Measurements from ENCODE around the gene USP21. TPM values are rescaled to one million over a fixed set of nuclear protein-coding genes. Genes with fewer than 3 reads are reported as not detected.
A peak's percentile ranks its signal among the peaks of the same experiment; 100 is the strongest.

Gene USP21
- total and polyA plus RNA-seq, 12 donors = 12.0 to 44.9 (median 28.2) TPM

DNA sequence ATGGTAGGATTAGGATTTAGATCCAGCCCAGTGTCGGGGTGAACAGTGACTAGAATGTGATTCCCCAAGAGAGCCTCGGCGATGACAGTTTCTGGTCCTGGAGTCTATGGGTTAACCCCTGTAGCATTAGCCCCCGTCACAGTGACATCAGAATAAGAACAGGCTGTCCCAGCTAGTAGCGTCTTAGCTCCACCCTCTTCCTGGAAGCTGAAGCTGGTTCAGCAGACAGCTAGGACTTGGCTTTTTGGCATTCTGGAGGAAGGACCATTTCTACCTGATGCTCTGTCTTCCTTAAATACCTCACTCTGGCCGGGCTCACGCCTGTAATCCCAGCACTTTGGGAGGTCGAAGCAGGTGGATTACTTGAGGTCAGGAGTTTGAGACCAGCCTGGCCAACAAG lies 47.9 kb downstream of the USP21 start:
- Histone ChIP-seq H3K4me3 (peak overlapping the region in 1 of 4 donors; percentile 35), H3K36me3 (replicated peaks in 1 of 2) (peaks cover 0 to 74% of the 10 kb centered on the region in 2 donors), H3K4me1 (replicated peaks in 1 of 2) (peaks cover 33 to 65% of the 10 kb centered on the region in 2 donors), H3K9me3 (replicated peaks in 1 of 3) (no peaks in the 10 kb centered on the region), H3K27me3 (no peaks in the 10 kb centered on the region), H3K27ac (peak overlapping the region; percentile 59 to 95 (median 77))
- WGBS, 4 donors = 33 to 45% (median 39%) methylated on average over 8 of the region's 8 CpGs
- TF ChIP-seq POLR2A (IDR thresholded peaks at IDR 0.05) = peak; percentile 6 to 36
- TF ChIP-seq, protein P1, sequence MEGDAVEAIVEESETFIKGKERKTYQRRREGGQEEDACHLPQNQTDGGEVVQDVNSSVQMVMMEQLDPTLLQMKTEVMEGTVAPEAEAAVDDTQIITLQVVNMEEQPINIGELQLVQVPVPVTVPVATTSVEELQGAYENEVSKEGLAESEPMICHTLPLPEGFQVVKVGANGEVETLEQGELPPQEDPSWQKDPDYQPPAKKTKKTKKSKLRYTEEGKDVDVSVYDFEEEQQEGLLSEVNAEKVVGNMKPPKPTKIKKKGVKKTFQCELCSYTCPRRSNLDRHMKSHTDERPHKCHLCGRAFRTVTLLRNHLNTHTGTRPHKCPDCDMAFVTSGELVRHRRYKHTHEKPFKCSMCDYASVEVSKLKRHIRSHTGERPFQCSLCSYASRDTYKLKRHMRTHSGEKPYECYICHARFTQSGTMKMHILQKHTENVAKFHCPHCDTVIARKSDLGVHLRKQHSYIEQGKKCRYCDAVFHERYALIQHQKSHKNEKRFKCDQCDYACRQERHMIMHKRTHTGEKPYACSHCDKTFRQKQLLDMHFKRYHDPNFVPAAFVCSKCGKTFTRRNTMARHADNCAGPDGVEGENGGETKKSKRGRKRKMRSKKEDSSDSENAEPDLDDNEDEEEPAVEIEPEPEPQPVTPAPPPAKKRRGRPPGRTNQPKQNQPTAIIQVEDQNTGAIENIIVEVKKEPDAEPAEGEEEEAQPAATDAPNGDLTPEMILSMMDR (IDR thresholded peaks at IDR 0.05) = no peak
- DNase-seq = peak; percentile 71 to 91 (median 86)
- intact Hi-C loops (cut with DNase I) = no loop called here

DNA sequence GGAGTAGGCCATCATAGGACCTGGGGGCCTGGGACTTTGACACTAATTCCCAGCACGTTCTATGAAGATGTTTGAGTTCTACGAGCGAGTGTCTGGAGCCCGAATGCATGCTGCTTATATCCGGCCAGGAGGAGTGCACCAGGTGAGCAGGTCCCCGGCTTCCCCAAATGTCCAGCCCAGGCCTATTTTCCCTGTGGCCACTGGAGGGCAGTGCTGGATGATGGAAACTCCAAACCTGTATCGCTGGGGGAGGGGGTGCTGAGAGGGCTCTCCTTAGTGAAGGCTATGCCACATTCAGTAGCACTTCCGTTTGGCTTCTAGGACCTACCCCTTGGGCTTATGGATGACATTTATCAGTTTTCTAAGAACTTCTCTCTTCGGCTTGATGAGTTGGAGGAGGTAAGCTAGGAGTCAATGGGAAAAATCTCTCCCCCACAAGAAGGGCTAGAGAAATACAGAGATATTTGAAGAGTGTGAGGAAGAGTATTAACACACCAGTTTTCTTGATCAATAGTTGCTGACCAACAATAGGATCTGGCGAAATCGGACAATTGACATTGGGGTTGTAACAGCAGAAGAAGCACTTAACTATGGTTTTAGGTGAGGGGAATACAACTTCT lies 50.6 kb downstream of the USP21 start:
- peak; percentile 78 to 90 (median 88) for DNase-seq
- intact Hi-C loops (cut with DNase I) = no loop called here
- peak overlapping the region in 3 of 5 donors; percentile 11 to 95 (median 54) for H3K27ac ChIP-seq
- TF ChIP-seq POLR2A (IDR thresholded peaks at IDR 0.05) = no peak
- TF ChIP-seq, protein P1 (IDR thresholded peaks at IDR 0.05) = peak; percentile 86 to 93 (median 92)
- H3K9me3 ChIP-seq (replicated peaks in 1 of 3) = no peaks in the 10 kb centered on the region
- no peaks in the 10 kb centered on the region for H3K27me3 ChIP-seq
- H3K4me3 ChIP-seq = no peak overlapping the region
- peaks cover 22 to 43% of the 10 kb centered on the region in 2 donors for H3K4me1 ChIP-seq (replicated peaks in 1 of 2)
- H3K36me3 ChIP-seq (replicated peaks in 1 of 2) = peaks cover 0 to 86% of the 10 kb centered on the region in 2 donors
- 28 to 34% (median 33%) methylated on average over 11 of the region's 11 CpGs for WGBS, 4 donors

DNA sequence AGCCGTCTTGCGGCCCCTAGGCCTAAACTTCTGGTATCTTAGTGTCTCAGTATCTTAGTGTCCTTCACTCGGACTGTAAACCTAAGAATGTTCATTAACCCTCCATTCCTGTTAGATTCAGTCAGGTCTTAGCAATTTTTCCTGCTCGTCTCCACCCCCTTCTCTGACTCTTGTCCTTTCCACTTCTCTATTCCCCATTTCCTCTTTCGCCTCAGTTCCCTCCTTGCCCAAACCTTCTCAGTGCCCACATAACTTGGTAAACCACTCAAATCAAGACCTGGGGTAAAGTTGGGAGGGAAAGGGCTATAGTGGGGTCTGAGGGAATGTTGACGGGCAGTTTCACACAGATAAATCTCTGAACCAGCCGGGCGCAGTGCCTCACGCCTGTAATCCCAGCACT lies 55.1 kb downstream of the USP21 start:
- H3K36me3 ChIP-seq (replicated peaks in 1 of 2) = peaks cover 0 to 57% of the 10 kb centered on the region in 2 donors
- H3K27ac ChIP-seq = peak overlapping the region in 3 of 5 donors; percentile 28 to 84 (median 62)
- no peak overlapping the region for H3K4me3 ChIP-seq
- WGBS, 4 donors = 76 to 84% (median 82%) methylated on average over 9 of the region's 9 CpGs
- intact Hi-C loops (cut with DNase I) = no loop called here
- no peaks in the 10 kb centered on the region for H3K27me3 ChIP-seq
- H3K9me3 ChIP-seq (replicated peaks in 1 of 3) = no peaks in the 10 kb centered on the region
- no peak for DNase-seq
- TF ChIP-seq, protein P1 (IDR thresholded peaks at IDR 0.05) = no peak
- TF ChIP-seq POLR2A (IDR thresholded peaks at IDR 0.05) = no peak
- H3K4me1 ChIP-seq (replicated peaks in 1 of 2) = peaks cover 0 to 14% of the 10 kb centered on the region in 2 donors

DNA sequence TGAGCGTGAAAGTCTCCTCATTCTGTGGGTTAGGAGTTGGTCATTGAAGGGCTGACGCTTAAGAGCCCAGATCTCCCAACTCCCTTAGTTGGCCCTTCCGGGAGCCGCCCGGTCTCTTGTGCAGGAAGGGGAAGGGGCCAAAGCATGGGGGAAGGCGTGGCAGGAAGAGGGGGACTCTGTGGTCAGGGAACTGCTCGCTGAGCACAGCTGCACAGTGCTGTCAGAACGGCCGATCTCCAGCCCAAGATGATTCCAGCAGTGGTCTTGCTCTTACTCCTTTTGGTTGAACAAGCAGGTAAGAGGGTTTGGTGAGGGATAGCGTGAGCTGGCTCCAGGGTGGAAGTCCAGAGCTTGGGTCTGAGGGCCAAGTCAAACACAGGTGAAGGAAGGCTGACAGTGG lies 55.8 kb downstream of the USP21 start, which contains the start of gene FCER1G:
TSS of gene FCER1G (plus strand) at position 220 of the 400 bp plus-strand sequence. CDS start at position 247, 27 bp downstream.
- Histone ChIP-seq H3K4me1 (replicated peaks in 1 of 2) (peaks cover 0 to 10% of the 10 kb centered on the region in 2 donors), H3K4me3 (peak within 1 kb of the TSS in 1 of 4 donors; percentile 29), H3K27ac (peak within 1 kb of the TSS in 4 of 5 donors; percentile 28 to 85 (median 58)), H3K9me3 (replicated peaks in 1 of 3) (no peaks in the 10 kb centered on the region), H3K27me3 (no peaks in the 10 kb centered on the region), H3K36me3 (replicated peaks in 1 of 2) (peaks cover 0 to 50% of the 10 kb centered on the region in 2 donors)
- WGBS, 4 donors = 72 to 84% (median 81%) methylated on average over 9 to 10 of the region's 10 CpGs
- TF ChIP-seq, protein P1 (IDR thresholded peaks at IDR 0.05) = no peak
- peak; percentile 30 to 49 for TF ChIP-seq POLR2A (IDR thresholded peaks at IDR 0.05)
- intact Hi-C loops (cut with DNase I) = no loop called here
- peak in 4 of 7 donors; percentile 47 to 74 (median 55) for DNase-seq

Small RNA genes within 50 kb of the gene (small RNA-seq; reads per million reads assigned to genes)
- gene RF01225 = 0 reads per million in 2 donors

Other genes starting within 250 kb of the USP21 start
- gene ITLN2, start 204.7 kb upstream of the USP21 start, total RNA-seq = 1 to 10 TPM in 2 of 9 donors, not detected in 7; 1.1 to 3.1 TPM
- gene ITLN2, start 204.7 kb upstream of the USP21 start, polyA plus RNA-seq = under 1 TPM in 1 of 3 donors, not detected in 2; 0.32 TPM
- gene F11R, start 138.3 kb upstream of the USP21 start, total RNA-seq = 10 to 100 TPM; 32.1 to 99.1 (median 60.6) TPM
- 10 to 100 TPM; 19.3 to 83.0 (median 22.9) TPM for gene F11R, start 138.3 kb upstream of the USP21 start, polyA plus RNA-seq
- 100 to 1,000 TPM in 3 of 9 donors, 10 to 100 TPM in 6; 46.3 to 280 (median 86.7) TPM for gene TSTD1, start 120.5 kb upstream of the USP21 start, total RNA-seq
- gene TSTD1, start 120.5 kb upstream of the USP21 start, polyA plus RNA-seq = 100 to 1,000 TPM in 2 of 3 donors, 10 to 100 TPM in 1; 57.8 to 153 (median 109) TPM
- gene USF1, start 113.5 kb upstream of the USP21 start, total RNA-seq = 10 to 100 TPM; 41.3 to 82.9 (median 63.7) TPM
- 100 to 1,000 TPM in 2 of 3 donors, 10 to 100 TPM in 1; 48.0 to 153 (median 144) TPM for gene USF1, start 113.5 kb upstream of the USP21 start, polyA plus RNA-seq
- 10 to 100 TPM in 5 of 9 donors, 1 to 10 TPM in 3, under 1 TPM in 1; 0.89 to 15.7 (median 10.1) TPM for gene ARHGAP30, start 89.6 kb upstream of the USP21 start, total RNA-seq
- gene ARHGAP30, start 89.6 kb upstream of the USP21 start, polyA plus RNA-seq = 10 to 100 TPM in 1 of 3 donors, 1 to 10 TPM in 2; 3.7 to 17.5 (median 4.5) TPM
- gene NECTIN4, start 69.9 kb upstream of the USP21 start, total RNA-seq = under 1 TPM in 1 of 9 donors, not detected in 8; 0.06 TPM
- under 1 TPM in 1 of 3 donors, not detected in 2; 0.10 TPM for gene NECTIN4, start 69.9 kb upstream of the USP21 start, polyA plus RNA-seq
- gene KLHDC9, start 61.1 kb upstream of the USP21 start, total RNA-seq = 10 to 100 TPM in 7 of 9 donors, 1 to 10 TPM in 2; 5.2 to 28.1 (median 19.4) TPM
- 10 to 100 TPM in 2 of 3 donors, 1 to 10 TPM in 1; 5.5 to 25.4 (median 24.4) TPM for gene KLHDC9, start 61.1 kb upstream of the USP21 start, polyA plus RNA-seq
- 100 to 1,000 TPM in 1 of 9 donors, 10 to 100 TPM in 8; 33.6 to 103 (median 52.4) TPM for gene PFDN2, start 41.5 kb upstream of the USP21 start, total RNA-seq
- gene PFDN2, start 41.5 kb upstream of the USP21 start, polyA plus RNA-seq = 100 to 1,000 TPM in 2 of 3 donors, 10 to 100 TPM in 1; 85.9 to 452 (median 363) TPM
- gene NIT1, start 41.4 kb upstream of the USP21 start, total RNA-seq = 100 to 1,000 TPM in 6 of 9 donors, 10 to 100 TPM in 3; 77.1 to 122 (median 106) TPM
- gene NIT1, start 41.4 kb upstream of the USP21 start, polyA plus RNA-seq = 100 to 1,000 TPM in 1 of 3 donors, 10 to 100 TPM in 2; 72.2 to 147 (median 88.6) TPM
- 10 to 100 TPM; 22.0 to 38.2 (median 31.5) TPM for gene DEDD, start 26.8 kb upstream of the USP21 start, total RNA-seq
- gene DEDD, start 26.8 kb upstream of the USP21 start, polyA plus RNA-seq = 10 to 100 TPM; 30.9 to 35.0 (median 33.1) TPM
- gene UFC1, start 5.5 kb upstream of the USP21 start, total RNA-seq = 100 to 1,000 TPM in 6 of 9 donors, 10 to 100 TPM in 3; 59.0 to 127 (median 106) TPM
- 100 to 1,000 TPM; 121 to 166 (median 126) TPM for gene UFC1, start 5.5 kb upstream of the USP21 start, polyA plus RNA-seq
- 10 to 100 TPM; 19.4 to 56.2 (median 36.1) TPM for gene PPOX, start 6.9 kb downstream of the USP21 start, total RNA-seq
- gene PPOX, start 6.9 kb downstream of the USP21 start, polyA plus RNA-seq = 100 to 1,000 TPM in 2 of 3 donors, 10 to 100 TPM in 1; 13.2 to 268 (median 150) TPM
- 10 to 100 TPM; 25.8 to 38.8 (median 30.0) TPM for gene B4GALT3, start 18.0 kb downstream of the USP21 start, total RNA-seq
- 10 to 100 TPM; 21.9 to 35.9 (median 26.6) TPM for gene B4GALT3, start 18.0 kb downstream of the USP21 start, polyA plus RNA-seq
- gene ADAMTS4, start 39.6 kb downstream of the USP21 start, total RNA-seq = 10 to 100 TPM in 6 of 9 donors, 1 to 10 TPM in 2, under 1 TPM in 1; 0.67 to 29.2 (median 10.3) TPM
- gene ADAMTS4, start 39.6 kb downstream of the USP21 start, polyA plus RNA-seq = 10 to 100 TPM in 1 of 3 donors, 1 to 10 TPM in 2; 1.7 to 16.1 (median 9.3) TPM
- gene NDUFS2, start 42.9 kb downstream of the USP21 start, total RNA-seq = 100 to 1,000 TPM; 133 to 305 (median 191) TPM
- gene NDUFS2, start 42.9 kb downstream of the USP21 start, polyA plus RNA-seq = 100 to 1,000 TPM in 1 of 3 donors, 10 to 100 TPM in 2; 78.3 to 175 (median 99.2) TPM
- gene FCER1G, start 55.8 kb downstream of the USP21 start, total RNA-seq = 100 to 1,000 TPM in 4 of 9 donors, 10 to 100 TPM in 4, 1 to 10 TPM in 1; 5.5 to 239 (median 79.4) TPM
- gene FCER1G, start 55.8 kb downstream of the USP21 start, polyA plus RNA-seq = 100 to 1,000 TPM; 127 to 232 (median 180) TPM
- 1 to 10 TPM in 2 of 9 donors, under 1 TPM in 2, not detected in 5; 0.55 to 2.0 (median 1.0) TPM for gene APOA2, start 64.1 kb downstream of the USP21 start, total RNA-seq
- 1 to 10 TPM in 1 of 3 donors, not detected in 2; 4.1 TPM for gene APOA2, start 64.1 kb downstream of the USP21 start, polyA plus RNA-seq
- gene TOMM40L, start 66.6 kb downstream of the USP21 start, total RNA-seq = 10 to 100 TPM in 6 of 9 donors, 1 to 10 TPM in 3; 7.0 to 18.4 (median 12.1) TPM
- 10 to 100 TPM in 2 of 3 donors, 1 to 10 TPM in 1; 7.2 to 13.2 (median 10.1) TPM for gene TOMM40L, start 66.6 kb downstream of the USP21 start, polyA plus RNA-seq
- under 1 TPM in 1 of 9 donors, not detected in 8; 0.50 TPM for gene NR1I3, start 78.7 kb downstream of the USP21 start, total RNA-seq
- gene NR1I3, start 78.7 kb downstream of the USP21 start, polyA plus RNA-seq = under 1 TPM in 1 of 3 donors, not detected in 2; 0.16 TPM
- gene PCP4L1, start 99.2 kb downstream of the USP21 start, total RNA-seq = under 1 TPM in 4 of 9 donors, not detected in 5; 0.11 to 0.39 (median 0.33) TPM
- under 1 TPM in 2 of 3 donors, not detected in 1; 0.13 to 0.27 TPM for gene PCP4L1, start 99.2 kb downstream of the USP21 start, polyA plus RNA-seq
- gene MPZ, start 150.5 kb downstream of the USP21 start, total RNA-seq = 10 to 100 TPM in 1 of 9 donors, 1 to 10 TPM in 6, under 1 TPM in 2; 0.66 to 10.3 (median 3.1) TPM
- 1 to 10 TPM; 4.1 to 9.5 (median 7.9) TPM for gene MPZ, start 150.5 kb downstream of the USP21 start, polyA plus RNA-seq
- 100 to 1,000 TPM in 7 of 9 donors, 10 to 100 TPM in 2; 45.0 to 434 (median 293) TPM for gene SDHC, start 154.9 kb downstream of the USP21 start, total RNA-seq
- gene SDHC, start 154.9 kb downstream of the USP21 start, polyA plus RNA-seq = 100 to 1,000 TPM in 1 of 3 donors, 10 to 100 TPM in 2; 57.8 to 404 (median 63.6) TPM
- gene CFAP126, start 208.4 kb downstream of the USP21 start, total RNA-seq = under 1 TPM in 1 of 9 donors, not detected in 8; 0.28 TPM
- gene CFAP126, start 208.4 kb downstream of the USP21 start, polyA plus RNA-seq = under 1 TPM in 1 of 3 donors, not detected in 2; 0.29 TPM